ENCODE measurements around the gene CCDC187. TPM values are rescaled to one million over a fixed set of nuclear protein-coding genes. Genes with fewer than 3 reads are reported as not detected.
"Not testable (repeated sequence)": the region's sequence is repeated elsewhere in the genome, so short reads cannot be mapped to it uniquely, and the experiment has no call there.

The CCDC187 gene
- total RNA-seq, 1 donor from 2014 or later: not detected

GRCh38 chr9:136327304-136327974 is 23.5 kb upstream of the CCDC187 start, which contains the start of gene GPSM1:
Gene GPSM1 (plus strand): TSS chr9:136327539. CDS start chr9:136327696, 157 bp downstream.
- DNase-seq: peak; percentile 86
- Mint-ChIP-seq H3K4me3 (peak within 1 kb of the TSS; percentile 73), H3K27ac (peak within 1 kb of the TSS; percentile 34), H3K4me1 (peaks cover 3% of the 10 kb centered on the region), H3K27me3 (no peaks in the 10 kb centered on the region), H3K36me3 (ENCODE audit: low read depth) (no peaks in the 10 kb centered on the region), H3K9me3 (no peaks in the 10 kb centered on the region)
- intact Hi-C loops (cut with micrococcal nuclease): no loop called here

- Mint-ChIP-seq H3K27me3 (no peaks in the 10 kb centered on the region), H3K4me3 (peak overlapping the region; percentile 62), H3K36me3 (ENCODE audit: low read depth) (no peaks in the 10 kb centered on the region), H3K27ac (peak overlapping the region; percentile 34), H3K9me3 (no peaks in the 10 kb centered on the region), H3K4me1 (peaks cover 3% of the 10 kb centered on the region)
- no peak for DNase-seq
- intact Hi-C loops (cut with micrococcal nuclease): no loop called here
Observed at GRCh38 chr9:136326761-136327303, 22.9 kb upstream of the CCDC187 start.

GRCh38 chr9:136326061-136326760 is 22.3 kb upstream of the CCDC187 start:
- DNase-seq: no peak
- Mint-ChIP-seq H3K4me3 (peak overlapping the region; percentile 62), H3K36me3 (ENCODE audit: low read depth) (no peaks in the 10 kb centered on the region), H3K9me3 (no peaks in the 10 kb centered on the region), H3K27me3 (no peaks in the 10 kb centered on the region), H3K4me1 (peaks cover 3% of the 10 kb centered on the region), H3K27ac (no peak overlapping the region)
- intact Hi-C loops (cut with micrococcal nuclease): no loop called here

- Mint-ChIP-seq H3K27ac (no peak overlapping the region), H3K4me3 (no peak overlapping the region), H3K4me1 (peaks cover 3% of the 10 kb centered on the region), H3K27me3 (no peaks in the 10 kb centered on the region), H3K9me3 (no peaks in the 10 kb centered on the region), H3K36me3 (ENCODE audit: low read depth) (no peaks in the 10 kb centered on the region)
- intact Hi-C loops (cut with micrococcal nuclease): no loop called here
- no peak for DNase-seq
Observed at GRCh38 chr9:136325358-136325757, 21.5 kb upstream of the CCDC187 start.

GRCh38 chr9:136324501-136325300 is 20.8 kb upstream of the CCDC187 start:
- Mint-ChIP-seq H3K27ac (no peak overlapping the region), H3K4me3 (no peak overlapping the region), H3K36me3 (ENCODE audit: low read depth) (no peaks in the 10 kb centered on the region), H3K4me1 (peaks cover 3% of the 10 kb centered on the region), H3K27me3 (no peaks in the 10 kb centered on the region), H3K9me3 (no peaks in the 10 kb centered on the region)
- no peak for DNase-seq
- intact Hi-C loops (cut with micrococcal nuclease): no loop called here

GRCh38 chr9:136323371-136323789 is 19.5 kb upstream of the CCDC187 start:
- H3K27me3 Mint-ChIP-seq: no peaks in the 10 kb centered on the region
- H3K27ac Mint-ChIP-seq: no peak overlapping the region
- intact Hi-C loops (cut with micrococcal nuclease): no loop called here
- no peaks in the 10 kb centered on the region for H3K9me3 Mint-ChIP-seq
- no peak for DNase-seq
- H3K36me3 Mint-ChIP-seq (ENCODE audit: low read depth): no peaks in the 10 kb centered on the region
- H3K4me3 Mint-ChIP-seq: no peak overlapping the region
- no peaks in the 10 kb centered on the region for H3K4me1 Mint-ChIP-seq

- Mint-ChIP-seq H3K4me1 (no peaks in the 10 kb centered on the region), H3K9me3 (no peaks in the 10 kb centered on the region), H3K27me3 (no peaks in the 10 kb centered on the region), H3K36me3 (ENCODE audit: low read depth) (no peaks in the 10 kb centered on the region), H3K27ac (no peak overlapping the region), H3K4me3 (no peak overlapping the region)
- no peak for DNase-seq
- intact Hi-C loops (cut with micrococcal nuclease): no loop called here
Observed at GRCh38 chr9:136322756-136323330, 18.9 kb upstream of the CCDC187 start.

GRCh38 chr9:136321561-136321960 is 17.7 kb upstream of the CCDC187 start:
- no peak overlapping the region for H3K27ac Mint-ChIP-seq
- no peaks in the 10 kb centered on the region for H3K4me1 Mint-ChIP-seq
- no peaks in the 10 kb centered on the region for H3K27me3 Mint-ChIP-seq
- DNase-seq: no peak
- no peaks in the 10 kb centered on the region for H3K36me3 Mint-ChIP-seq (ENCODE audit: low read depth)
- intact Hi-C loops (cut with micrococcal nuclease): no loop called here
- H3K9me3 Mint-ChIP-seq: peaks cover 1% of the 10 kb centered on the region
- H3K4me3 Mint-ChIP-seq: no peak overlapping the region

- H3K4me1 Mint-ChIP-seq; H3K4me3 Mint-ChIP-seq; H3K27me3 Mint-ChIP-seq; intact Hi-C loops (cut with micrococcal nuclease); H3K9me3 Mint-ChIP-seq; H3K36me3 Mint-ChIP-seq (ENCODE audit: low read depth); H3K27ac Mint-ChIP-seq; DNase-seq: not testable (repeated sequence)
Observed at GRCh38 chr9:136320972-136321371, 17.1 kb upstream of the CCDC187 start.

GRCh38 chr9:136319955-136320354 is 16.1 kb upstream of the CCDC187 start:
- DNase-seq; H3K4me3 Mint-ChIP-seq; H3K27ac Mint-ChIP-seq; intact Hi-C loops (cut with micrococcal nuclease); H3K4me1 Mint-ChIP-seq; H3K36me3 Mint-ChIP-seq (ENCODE audit: low read depth); H3K27me3 Mint-ChIP-seq: not testable (repeated sequence)
- H3K9me3 Mint-ChIP-seq: peaks cover 14% of the 10 kb centered on the region

- H3K9me3 Mint-ChIP-seq: peaks cover 14% of the 10 kb centered on the region
- H3K36me3 Mint-ChIP-seq (ENCODE audit: low read depth); H3K4me3 Mint-ChIP-seq; H3K27ac Mint-ChIP-seq; H3K27me3 Mint-ChIP-seq; intact Hi-C loops (cut with micrococcal nuclease); DNase-seq; H3K4me1 Mint-ChIP-seq: not testable (repeated sequence)
Observed at GRCh38 chr9:136319244-136319643, 15.3 kb upstream of the CCDC187 start.

- intact Hi-C loops (cut with micrococcal nuclease): no loop called here
- Mint-ChIP-seq H3K4me1 (no peaks in the 10 kb centered on the region), H3K27ac (no peak overlapping the region), H3K9me3 (peaks cover 14% of the 10 kb centered on the region), H3K36me3 (ENCODE audit: low read depth) (no peaks in the 10 kb centered on the region), H3K27me3 (no peaks in the 10 kb centered on the region), H3K4me3 (no peak overlapping the region)
- DNase-seq: no peak
Observed at GRCh38 chr9:136318776-136319241, 14.9 kb upstream of the CCDC187 start.

- no peak for DNase-seq
- H3K4me1 Mint-ChIP-seq: no peaks in the 10 kb centered on the region
- H3K36me3 Mint-ChIP-seq (ENCODE audit: low read depth): no peaks in the 10 kb centered on the region
- no peak overlapping the region for H3K27ac Mint-ChIP-seq
- H3K27me3 Mint-ChIP-seq: no peaks in the 10 kb centered on the region
- peaks cover 14% of the 10 kb centered on the region for H3K9me3 Mint-ChIP-seq
- H3K4me3 Mint-ChIP-seq: no peak overlapping the region
- intact Hi-C loops (cut with micrococcal nuclease): no loop called here
Observed at GRCh38 chr9:136318111-136318775, 14.3 kb upstream of the CCDC187 start.
